Hippocampal formation (tissue), 2 donors: ENCODE measurements around the gene TMCC3.
A peak's percentile ranks its signal among the peaks of the same experiment; 100 is the strongest.
"Not testable (repeated sequence)": the region's sequence is repeated elsewhere in the genome, so short reads cannot be mapped to it uniquely, and the experiment has no call there.

Experiments used
- DNase-seq, 2 donors: peaks; one replicate each; lab custom pipeline; 2025; lab: John Stamatoyannopoulos, UW

Gene TMCC3

DNA sequence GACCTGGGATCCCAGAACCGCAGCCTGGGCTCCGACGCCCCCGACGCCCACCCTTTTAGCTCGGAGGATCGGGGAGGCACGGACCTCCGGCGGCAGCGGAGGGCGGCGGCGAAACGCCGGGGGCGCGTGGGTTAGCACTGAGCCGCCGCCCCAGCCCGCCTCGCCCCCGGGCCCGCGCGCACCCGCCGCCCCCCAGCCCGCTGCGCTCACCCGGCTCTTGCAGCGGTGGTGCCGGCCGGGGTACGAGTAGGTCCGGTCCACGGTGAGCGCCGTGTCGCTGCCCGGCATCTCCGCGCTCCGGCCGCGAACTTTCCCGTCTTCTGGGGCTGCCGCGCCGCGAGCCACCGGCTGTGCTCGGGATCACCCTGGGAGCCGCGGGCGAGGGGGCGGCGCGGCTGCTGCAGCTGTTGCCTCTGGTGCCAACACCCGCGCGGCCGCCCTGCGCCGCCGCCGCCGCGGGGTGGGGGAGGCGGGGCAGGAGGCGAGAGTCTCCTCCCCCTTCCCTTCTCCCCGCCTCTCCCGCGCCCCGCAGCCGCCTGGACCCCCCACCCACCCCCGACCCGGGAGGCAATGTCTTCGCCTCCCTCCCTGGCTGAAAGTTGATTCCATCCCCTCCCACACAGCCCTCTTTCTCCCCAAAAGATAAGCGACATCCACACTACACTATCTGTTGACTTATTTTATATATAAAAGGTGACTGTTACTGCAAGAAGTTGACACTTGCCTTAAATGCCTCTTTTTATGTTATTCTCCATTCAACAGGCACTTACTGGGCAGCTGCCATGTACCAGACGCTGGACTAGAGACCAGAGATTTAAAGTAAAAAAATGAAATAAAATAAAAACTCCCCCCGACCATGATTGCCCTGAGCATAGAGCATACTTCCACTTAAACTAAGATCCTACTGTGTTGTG is at the start of gene TMCC3:
Gene TMCC3 (minus strand): TSS at position 415 of the 914 bp plus-strand sequence. CDS start 127 bp downstream, at position 288.
- peak; percentile 53 to 65 for DNase-seq

DNA sequence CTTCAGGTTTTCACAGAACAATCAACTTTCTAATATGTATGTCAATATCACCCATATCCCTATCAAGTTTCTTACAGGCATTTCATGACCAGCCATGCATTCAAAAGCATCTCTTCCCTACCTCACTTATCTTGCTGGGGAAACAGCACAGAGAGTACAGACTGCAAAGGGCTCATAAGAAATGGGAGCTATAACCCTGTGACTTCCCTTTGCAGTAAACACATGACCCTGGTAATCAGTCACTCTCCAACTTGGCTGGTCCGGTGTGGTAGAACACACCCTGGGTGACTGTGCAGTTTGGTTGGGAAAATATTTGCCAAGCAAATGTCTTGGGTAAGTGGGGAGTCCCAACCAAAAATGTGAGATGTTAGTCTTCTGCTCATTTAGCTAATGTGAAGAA is 49.4 kb upstream of the TMCC3 start:
- DNase-seq, result no peak

- no peak for DNase-seq
These were observed 48.2 kb upstream of the TMCC3 start for GRCh38 chr12:94698578-94698977.

- no peak for DNase-seq
These were observed 47.3 kb upstream of the TMCC3 start for GRCh38 chr12:94697631-94698030.

DNA sequence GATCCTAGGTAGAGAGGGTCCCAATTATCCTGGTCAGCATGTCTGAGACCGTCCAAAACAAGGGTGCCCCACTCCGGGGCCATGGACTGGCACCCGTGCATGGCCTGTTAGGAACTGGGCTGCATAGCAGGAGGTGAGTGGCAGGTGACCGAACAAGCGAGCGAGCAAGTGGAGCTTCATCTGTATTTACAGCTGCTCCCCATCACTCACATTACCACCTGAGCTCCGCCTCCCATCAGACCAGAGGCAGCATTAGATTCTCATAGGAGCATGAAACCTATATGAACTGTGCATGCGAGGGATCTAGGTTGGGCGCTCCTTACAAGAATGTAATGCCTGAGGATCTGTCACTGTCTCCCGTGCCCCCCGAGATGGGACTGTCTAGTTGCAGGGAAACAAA is 44.4 kb upstream of the TMCC3 start:
- DNase-seq, result no peak

DNA sequence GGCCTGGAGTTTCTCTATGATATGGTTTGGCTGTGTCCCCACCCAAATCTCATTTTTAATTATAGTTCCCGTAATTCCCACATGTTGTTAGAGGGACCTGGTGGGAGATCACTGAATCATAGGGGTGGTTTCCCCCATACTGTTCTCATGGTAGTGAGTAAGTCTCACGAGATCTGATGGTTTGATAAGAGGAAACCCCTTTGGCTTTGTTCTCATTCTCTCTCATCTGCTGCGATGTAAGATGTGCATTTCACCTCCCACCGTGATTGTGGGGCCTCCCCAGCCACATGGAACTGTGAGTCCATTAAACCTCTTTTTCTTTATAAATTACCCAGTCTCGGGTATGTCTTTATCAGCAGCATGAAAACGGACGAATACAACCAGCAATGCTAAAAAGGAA is 42.5 kb upstream of the TMCC3 start:
- not testable (repeated sequence) for DNase-seq

DNA sequence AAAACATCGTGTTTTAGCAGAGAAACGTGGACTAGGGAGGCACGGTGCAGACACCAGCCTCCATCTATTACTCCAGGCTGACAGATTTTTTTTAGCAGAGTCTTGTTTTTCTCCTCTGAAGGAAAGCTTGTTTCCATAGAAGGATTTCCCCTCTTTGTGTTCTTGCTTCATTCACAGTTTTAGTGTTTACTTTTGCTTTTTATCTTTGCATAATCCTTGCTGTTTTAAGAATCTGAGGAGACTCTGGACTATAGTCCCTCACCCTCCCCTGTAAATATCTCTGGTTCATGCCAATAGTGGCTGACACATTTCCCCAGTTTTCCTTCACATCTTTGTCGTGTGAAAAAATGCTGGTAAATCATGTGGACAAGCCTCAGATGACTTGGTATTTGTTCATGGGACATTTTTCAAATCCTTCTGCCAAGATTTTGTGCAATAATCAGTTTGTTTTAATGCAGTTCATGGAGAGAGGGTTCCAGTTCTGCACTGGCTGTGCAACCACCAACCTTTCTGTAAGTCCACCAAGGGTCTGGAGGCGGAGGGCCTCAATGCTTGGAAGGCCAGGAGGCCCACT is 39.9 kb upstream of the TMCC3 start:
- DNase-seq, result no peak

DNA sequence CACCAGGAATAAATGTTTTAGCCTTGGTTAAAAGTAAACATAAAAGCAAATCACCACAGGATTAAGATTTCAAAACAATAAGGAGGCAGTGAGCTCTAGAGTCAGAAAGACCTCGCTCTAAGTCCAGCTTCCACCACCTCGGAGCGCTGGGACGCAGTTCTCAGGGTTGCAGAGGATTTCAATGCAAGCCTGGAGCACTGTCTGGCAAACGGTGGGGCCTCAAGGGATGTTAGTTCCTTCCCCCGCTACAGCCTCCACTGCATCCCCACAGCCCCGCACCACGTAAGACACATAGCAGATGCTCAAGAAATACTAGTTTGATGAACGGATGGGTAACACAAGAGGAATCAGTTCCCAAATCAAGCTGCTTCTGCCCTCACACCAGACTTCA is 39.3 kb upstream of the TMCC3 start:
- no peak for DNase-seq

DNA sequence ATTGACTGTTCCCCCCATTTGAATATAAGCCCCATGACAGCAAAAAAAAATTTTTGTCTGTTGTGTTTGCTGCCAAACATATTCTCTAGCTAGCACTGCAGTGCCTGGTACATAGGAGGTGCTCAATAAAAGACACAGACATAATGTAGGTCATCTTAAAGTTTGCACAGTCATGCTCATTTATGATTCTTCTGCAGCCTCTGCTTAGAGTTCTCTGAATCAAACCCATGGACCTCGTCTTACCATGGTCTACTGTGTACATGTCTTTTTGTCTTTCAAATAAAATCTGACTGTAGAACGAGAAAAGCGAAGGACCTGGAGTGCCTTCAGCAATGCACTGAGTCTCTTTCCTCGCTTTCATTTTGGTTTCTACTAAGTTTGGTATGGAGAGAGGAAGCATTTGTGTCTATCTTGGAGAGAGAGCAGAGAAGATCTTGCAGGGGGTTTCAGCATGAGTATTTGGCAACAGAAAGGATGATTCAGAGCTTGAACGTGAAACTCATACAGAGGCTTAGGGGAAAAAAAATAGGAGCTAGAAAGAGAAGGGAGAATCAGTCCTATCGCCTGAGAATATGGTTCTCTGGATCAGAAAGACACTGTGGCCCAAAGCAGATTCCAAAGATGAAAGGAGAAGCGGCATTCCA is 38.8 kb upstream of the TMCC3 start:
- no peak for DNase-seq

- DNase-seq, result no peak
These were observed 37.5 kb upstream of the TMCC3 start for GRCh38 chr12:94687891-94688290.

DNA sequence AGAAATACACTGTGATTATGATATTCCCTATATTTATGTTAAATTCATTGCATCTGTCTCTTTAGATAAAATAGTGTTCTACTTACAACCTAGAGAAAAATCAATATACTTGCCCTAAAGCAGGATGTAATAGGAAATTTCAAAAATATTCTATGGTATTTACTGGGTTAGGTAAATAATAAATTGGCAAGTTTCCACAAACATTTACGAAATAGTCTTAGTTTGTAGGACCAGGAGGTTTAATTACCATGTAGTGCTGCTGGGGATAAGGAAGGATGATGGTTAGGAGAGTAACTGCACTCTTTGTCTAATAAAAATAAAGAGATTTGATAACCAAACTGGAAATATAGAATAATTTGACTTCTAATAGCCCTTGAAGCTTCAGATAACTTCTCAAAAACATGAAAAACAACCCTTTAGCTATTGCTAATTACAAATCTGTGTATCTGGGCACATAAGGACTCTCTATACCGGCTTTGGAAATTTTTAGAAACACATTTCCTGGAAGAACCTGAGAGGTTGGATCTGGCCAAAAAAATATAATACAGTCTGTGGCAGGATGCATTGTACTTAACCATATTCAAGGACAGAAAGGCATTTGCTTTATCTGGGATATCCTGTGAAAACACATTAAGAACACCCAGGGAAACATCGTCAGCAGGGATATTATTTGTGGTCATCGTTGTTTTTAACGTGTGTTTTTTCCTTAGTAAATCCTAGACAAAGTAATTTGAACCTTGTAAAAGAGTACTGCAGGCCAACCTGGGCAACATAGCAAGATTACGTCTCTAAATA is 36.7 kb upstream of the TMCC3 start:
- DNase-seq, result no peak

DNA sequence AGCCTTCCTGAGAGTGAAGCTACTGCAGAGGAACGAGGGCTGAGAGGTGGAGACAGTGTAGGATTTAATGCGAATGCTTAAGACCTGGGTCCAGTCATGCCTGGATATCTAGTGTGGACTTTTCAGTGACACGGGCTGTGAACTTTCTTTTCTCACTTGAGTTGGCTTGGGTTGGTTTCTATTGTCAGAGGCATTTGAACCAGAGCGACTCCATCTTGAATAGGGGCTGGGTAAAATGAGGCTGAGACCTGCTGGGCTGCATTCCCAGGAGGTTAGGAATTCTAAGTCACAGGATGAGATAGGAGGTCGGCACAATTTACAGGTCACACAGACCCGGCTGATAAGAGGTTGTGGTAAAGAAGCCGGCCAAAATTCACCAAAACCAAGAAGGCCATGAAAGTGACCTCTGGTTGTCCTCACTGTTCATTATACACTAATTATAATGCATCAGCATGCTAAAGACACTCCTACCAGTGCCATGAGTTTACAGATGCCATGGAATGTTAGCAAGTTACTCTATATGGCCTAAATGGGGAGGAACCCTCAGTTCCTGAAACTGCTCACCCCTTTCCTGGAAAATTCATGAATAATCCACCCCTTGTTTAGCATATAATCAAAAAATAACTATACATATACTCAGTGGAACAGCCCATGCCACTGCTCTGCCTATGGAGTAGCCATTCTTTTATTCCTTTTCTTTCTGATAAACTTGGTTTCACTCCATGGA is 34.2 kb upstream of the TMCC3 start:
- no peak for DNase-seq

- no peak for DNase-seq
These were observed 29.3 kb upstream of the TMCC3 start for GRCh38 chr12:94679554-94680195.

DNA sequence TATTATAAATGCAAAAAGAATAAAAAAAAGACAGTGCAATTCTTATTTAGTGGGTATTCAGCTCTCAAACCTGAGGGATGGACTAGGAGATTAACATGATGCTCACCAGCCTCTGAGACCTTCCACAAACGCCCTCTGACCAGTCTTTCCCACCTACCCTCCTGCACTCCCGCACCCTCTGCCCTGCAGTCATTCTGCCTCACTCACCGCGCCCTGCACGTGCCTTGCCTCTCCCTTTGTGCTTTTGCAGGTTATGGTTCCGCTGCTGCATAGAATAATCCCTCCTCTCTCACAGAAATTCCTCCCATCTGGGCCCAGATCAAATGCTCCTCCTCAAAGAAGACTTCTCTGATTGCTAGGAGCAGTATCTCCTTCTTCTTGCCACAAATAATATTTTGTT is 28.5 kb upstream of the TMCC3 start:
- no peak for DNase-seq

- DNase-seq, result no peak
These were observed 28.0 kb upstream of the TMCC3 start for GRCh38 chr12:94678379-94678778.

GRCh38 chr12:94677778-94678177 is 27.4 kb upstream of the TMCC3 start:
- no peak for DNase-seq

DNA sequence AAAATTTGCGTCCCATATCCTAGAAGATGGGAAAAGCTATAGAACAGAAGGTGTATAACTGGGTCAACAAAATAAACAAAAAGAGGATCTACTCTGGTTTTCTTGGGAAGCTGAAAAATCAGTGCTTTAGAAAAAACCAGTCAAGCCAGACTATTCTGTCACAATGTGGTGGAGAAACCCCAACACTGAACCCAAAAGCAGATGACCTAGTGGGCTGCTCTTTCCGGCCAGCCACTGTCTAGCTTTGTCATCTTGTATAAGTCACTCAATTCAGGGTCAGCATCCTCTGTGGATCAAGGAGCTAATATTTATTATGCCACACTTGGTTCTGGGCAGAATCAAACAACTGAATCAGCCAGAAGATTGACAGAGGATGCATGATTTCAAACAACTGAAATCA is 26.6 kb upstream of the TMCC3 start:
- DNase-seq, result no peak

GRCh38 chr12:94676031-94676641 is 25.8 kb upstream of the TMCC3 start:
- no peak for DNase-seq

DNA sequence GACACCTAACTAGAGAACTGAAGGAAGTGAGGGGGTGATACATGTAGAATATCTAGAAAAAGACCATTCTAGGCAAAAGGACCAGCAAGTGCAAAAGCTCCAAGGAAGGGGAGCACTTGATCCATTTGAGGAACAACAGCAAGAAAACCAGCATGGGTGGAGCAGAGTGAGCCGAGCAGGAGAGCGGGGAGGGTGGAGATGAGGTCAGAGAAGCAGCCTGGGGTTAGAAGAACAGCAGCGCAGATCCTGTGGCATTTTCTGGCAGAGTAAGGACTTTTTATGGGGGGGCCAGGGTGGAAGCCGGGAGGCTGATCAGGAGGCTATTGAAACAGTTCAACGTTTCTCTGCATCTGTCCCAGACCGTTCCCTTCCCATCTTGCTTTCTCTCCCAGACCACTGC is 24.5 kb upstream of the TMCC3 start:
- no peak for DNase-seq

GRCh38 chr12:94674051-94674451 is 23.7 kb upstream of the TMCC3 start:
- no peak for DNase-seq

GRCh38 chr12:94673496-94673895 is 23.1 kb upstream of the TMCC3 start:
- DNase-seq, result no peak
